Stimulated activated CD8-positive, alpha-beta memory T cell treated with anti-CD3 and anti-CD28 coated beads, Interleukin-4, amount 100 ng/mL, for 4 hours (primary cell): ENCODE measurements around the gene TBC1D14.
"Not testable (repeated sequence)": the region's sequence is repeated elsewhere in the genome, so short reads cannot be mapped to it uniquely, and the experiment has no call there.

Experiments
- DNase-seq, 2 donors: peaks; one replicate each; pipeline ENCODE4 v3.0.0-alpha.2; 2020; ENCODE audit warnings: low read depth in 2 of 2, low spot score in 1 of 2

Gene TBC1D14

GRCh38 chr4:6890358-6890757 is 19.3 kb upstream of the TBC1D14 start:
- no peak for DNase-seq

- not testable (repeated sequence) for DNase-seq
Measured at GRCh38 chr4:6890971-6891370, 18.7 kb upstream of the TBC1D14 start.

GRCh38 chr4:6891436-6892170 is 18.0 kb upstream of the TBC1D14 start:
- no peak for DNase-seq

- no peak for DNase-seq
Measured at GRCh38 chr4:6892190-6892908, 17.3 kb upstream of the TBC1D14 start.

GRCh38 chr4:6892909-6893202 is 16.8 kb upstream of the TBC1D14 start:
- DNase-seq = no peak

GRCh38 chr4:6893449-6894085 is 16.1 kb upstream of the TBC1D14 start:
- no peak for DNase-seq

GRCh38 chr4:6894086-6894478 is 15.5 kb upstream of the TBC1D14 start:
- DNase-seq = no peak

GRCh38 chr4:6894528-6895498 is 14.8 kb upstream of the TBC1D14 start:
- no peak for DNase-seq

GRCh38 chr4:6896035-6896434 is 13.6 kb upstream of the TBC1D14 start:
- DNase-seq = no peak

- no peak for DNase-seq
Measured at GRCh38 chr4:6898763-6899162, 10.9 kb upstream of the TBC1D14 start.

GRCh38 chr4:6900181-6900812 is 9.3 kb upstream of the TBC1D14 start:
- no peak for DNase-seq

GRCh38 chr4:6900956-6901355 is 8.7 kb upstream of the TBC1D14 start:
- DNase-seq = no peak

GRCh38 chr4:6901669-6902317 is 7.8 kb upstream of the TBC1D14 start:
- no peak for DNase-seq

GRCh38 chr4:6902318-6903042 is 7.1 kb upstream of the TBC1D14 start:
- DNase-seq = no peak

GRCh38 chr4:6905516-6906445 is 3.8 kb upstream of the TBC1D14 start:
- DNase-seq = no peak

- not testable (repeated sequence) for DNase-seq
Measured at GRCh38 chr4:6906486-6906885, 3.1 kb upstream of the TBC1D14 start.

GRCh38 chr4:6907658-6908191 is 1.9 kb upstream of the TBC1D14 start:
- no peak for DNase-seq

- no peak for DNase-seq
Measured at GRCh38 chr4:6908432-6909112, 1.1 kb upstream of the TBC1D14 start.
